GM18499 (cell line): ENCODE measurements around the gene BLOC1S1.

ENCODE experiments used
- ATAC-seq: cut with Tn5 transposase; IDR thresholded peaks from one replicate; pipeline ENCODE4 v1.9.1; 2021; ENCODE audit warnings: moderate number of reproducible peaks; ENCODE audit not compliant: insufficient read depth, unreplicated experiment

BLOC1S1 gene

GRCh38 chr12:55693323-55694187, 22.3 kb upstream of the BLOC1S1 start:
- no peak for ATAC-seq

GRCh38 chr12:55694188-55694515, 21.7 kb upstream of the BLOC1S1 start:
- ATAC-seq, result no peak

GRCh38 chr12:55694651-55695050, 21.2 kb upstream of the BLOC1S1 start:
- no peak for ATAC-seq

GRCh38 chr12:55695349-55695748, 20.5 kb upstream of the BLOC1S1 start:
- ATAC-seq, result no peak

GRCh38 chr12:55696141-55696540, 19.7 kb upstream of the BLOC1S1 start:
- ATAC-seq, result no peak

- ATAC-seq, result no peak
Observed at GRCh38 chr12:55696796-55697462, 18.9 kb upstream of the BLOC1S1 start.

GRCh38 chr12:55697686-55698085, 18.2 kb upstream of the BLOC1S1 start:
- no peak for ATAC-seq

- no peak for ATAC-seq
Observed at GRCh38 chr12:55698241-55698955, 17.4 kb upstream of the BLOC1S1 start.

- ATAC-seq, result no peak
Observed at GRCh38 chr12:55698965-55699364, 16.9 kb upstream of the BLOC1S1 start.

GRCh38 chr12:55699471-55700055, 16.3 kb upstream of the BLOC1S1 start:
- no peak for ATAC-seq

- no peak for ATAC-seq
Observed at GRCh38 chr12:55700255-55701018, 15.4 kb upstream of the BLOC1S1 start.

GRCh38 chr12:55702861-55703260, 13.0 kb upstream of the BLOC1S1 start:
- ATAC-seq, result no peak

- ATAC-seq, result no peak
Observed at GRCh38 chr12:55703288-55703687, 12.6 kb upstream of the BLOC1S1 start.

- no peak for ATAC-seq
Observed at GRCh38 chr12:55703901-55704761, 11.7 kb upstream of the BLOC1S1 start.

GRCh38 chr12:55704824-55705718, 10.8 kb upstream of the BLOC1S1 start:
- ATAC-seq, result no peak

- no peak for ATAC-seq
Observed at GRCh38 chr12:55705782-55706402, 10.0 kb upstream of the BLOC1S1 start.

GRCh38 chr12:55706568-55707218, 9.2 kb upstream of the BLOC1S1 start:
- ATAC-seq, result no peak
